Activated naive CD4-positive, alpha-beta T cell treated with anti-CD3 and anti-CD28 coated beads, Interleukin-2, amount 50 U/mL, for 72 hours (primary cell): ENCODE results near the gene SYTL3. TPM values are rescaled to one million over a fixed set of nuclear protein-coding genes. Genes with fewer than 3 reads are reported as not detected.

Source experiments
- ATAC-seq, 2 donors: fragments of 150-1000 bp; cut with Tn5 transposase; 2 replicates each; pipeline ENCODE4 v1.10.0; 2021; ENCODE audit warnings: mild to moderate bottlenecking in 2 of 2, moderate library complexity in 2 of 2
- DNase-seq, 2 donors: peaks; one replicate each; pipeline ENCODE4 v3.0.0; 2021 to 2022; ENCODE audit warnings: low spot score in 2 of 2
- H3K27ac Mint-ChIP-seq, 2 donors: one replicate each; pipeline ENCODE4 v1.8.0; 2022; ENCODE audit warnings: mild to moderate bottlenecking in 2 of 2, mixed read lengths in 2 of 2
- H3K36me3 Mint-ChIP-seq, 2 donors: one replicate each; pipeline ENCODE4 v1.8.0; 2022; ENCODE audit warnings: mixed read lengths in 2 of 2
- H3K9me3 Mint-ChIP-seq, 2 donors: one replicate each; pipeline ENCODE4 v1.8.0; 2022; ENCODE audit warnings: mixed read lengths in 2 of 2
- total RNA-seq, 2 donors: library from RNA; stranded (reverse); gene quantifications; one replicate each; pipeline ENCODE4 v1.2.3, GENCODE V29; 2022

The SYTL3 gene
- total RNA-seq, 2 donors from 2014 or later: 122 to 143 TPM

DNA sequence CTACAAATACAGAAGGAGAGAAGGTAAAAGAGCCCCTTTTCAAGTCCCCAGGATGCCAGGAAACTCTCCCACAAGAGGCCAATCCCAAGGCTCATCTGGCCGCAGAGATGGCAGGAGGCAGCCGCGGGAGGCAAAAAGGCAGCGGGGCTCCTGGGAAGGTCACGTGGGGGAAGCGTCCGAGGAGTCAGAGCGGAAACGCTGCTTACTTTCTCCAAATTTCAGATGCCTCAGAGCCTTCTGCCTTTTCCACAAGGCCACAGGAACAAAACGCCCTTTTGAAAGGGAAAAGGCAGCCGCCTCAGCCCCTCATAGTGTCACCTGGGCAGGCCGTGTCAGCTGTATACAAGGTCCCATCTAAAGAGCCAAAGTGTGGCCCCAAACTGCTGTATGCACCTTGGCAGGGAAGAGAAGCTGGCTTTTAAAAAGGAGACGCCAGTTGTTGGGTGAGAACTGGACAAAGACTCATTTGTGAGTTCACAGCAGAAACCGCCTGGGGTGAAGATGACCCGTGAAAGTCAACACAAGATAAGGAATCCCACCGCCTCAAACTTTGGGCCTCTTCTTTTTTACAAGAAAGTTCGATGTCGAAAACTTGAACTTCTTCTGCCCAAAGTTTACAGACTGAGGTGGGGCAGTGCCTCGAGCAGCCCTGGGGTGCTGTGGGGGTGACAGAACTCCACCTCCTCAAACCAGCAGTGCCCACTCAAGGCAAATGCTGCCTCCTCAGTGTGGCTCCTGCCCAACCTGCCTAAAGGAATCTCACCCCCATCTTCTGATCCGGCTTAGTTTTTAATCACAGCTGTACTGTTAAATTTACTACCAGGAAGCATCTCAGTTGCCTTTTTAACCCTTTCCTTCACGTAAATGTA, 124.0 kb downstream of the SYTL3 start:
- Mint-ChIP-seq H3K27ac (peak overlapping the region; percentile 68 to 78), H3K9me3 (no peaks in the 10 kb centered on the region), H3K36me3 (peaks cover 31 to 50% of the 10 kb centered on the region in 2 donors)
- DNase-seq (no peak), ATAC-seq (no peak)

DNA sequence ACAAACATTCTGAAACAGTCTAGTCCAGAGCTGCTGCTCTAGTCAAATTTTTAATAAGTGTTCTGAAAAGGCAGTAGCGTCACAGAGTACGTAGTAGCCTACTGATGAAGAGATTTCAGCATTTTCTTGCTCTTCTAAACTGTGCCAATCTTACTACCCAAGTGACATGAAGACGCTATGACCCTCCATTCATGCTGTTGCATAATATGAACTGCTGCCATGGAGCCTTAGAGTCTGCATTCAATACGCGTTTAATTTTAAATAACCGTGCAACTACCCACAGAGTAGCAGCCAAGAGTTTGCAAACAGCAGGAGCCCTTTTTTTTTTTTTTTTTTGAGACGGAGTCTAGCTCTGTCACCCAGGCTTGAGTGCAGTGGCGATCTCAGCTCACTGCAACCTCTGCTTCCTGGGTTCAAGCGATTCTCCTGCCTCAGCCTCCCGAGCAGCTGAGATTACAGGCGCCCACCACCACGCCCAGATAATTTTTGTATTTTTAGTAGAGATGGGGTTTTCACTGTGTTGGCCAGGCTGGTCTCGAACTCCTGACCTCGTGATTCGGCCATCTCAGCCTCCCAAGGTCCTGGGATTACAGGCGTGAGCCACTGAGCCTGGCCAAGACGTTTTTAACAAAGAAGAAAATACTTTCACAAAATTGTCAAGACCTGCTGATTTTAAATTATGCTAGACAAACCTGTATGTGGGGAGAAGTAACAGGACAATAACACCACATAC, 125.0 kb downstream of the SYTL3 start:
- DNase-seq (no peak), ATAC-seq (no peak)
- H3K36me3 Mint-ChIP-seq: peaks cover 27 to 48% of the 10 kb centered on the region in 2 donors
- no peaks in the 10 kb centered on the region for H3K9me3 Mint-ChIP-seq
- H3K27ac Mint-ChIP-seq: peak overlapping the region in 1 of 2 donors; percentile 72

GRCh38 chr6:158775832-158776231, 126.0 kb downstream of the SYTL3 start:
- ATAC-seq (no peak), DNase-seq (no peak)
- Mint-ChIP-seq H3K9me3 (no peaks in the 10 kb centered on the region), H3K27ac (no peak overlapping the region), H3K36me3 (peaks cover 25 to 47% of the 10 kb centered on the region in 2 donors)

- Mint-ChIP-seq H3K9me3 (no peaks in the 10 kb centered on the region), H3K27ac (peak overlapping the region; percentile 16 to 86), H3K36me3 (peaks cover 30 to 44% of the 10 kb centered on the region in 2 donors)
- DNase-seq (no peak), ATAC-seq (no peak)
These were observed 126.9 kb downstream of the SYTL3 start for GRCh38 chr6:158776737-158777136.

DNA sequence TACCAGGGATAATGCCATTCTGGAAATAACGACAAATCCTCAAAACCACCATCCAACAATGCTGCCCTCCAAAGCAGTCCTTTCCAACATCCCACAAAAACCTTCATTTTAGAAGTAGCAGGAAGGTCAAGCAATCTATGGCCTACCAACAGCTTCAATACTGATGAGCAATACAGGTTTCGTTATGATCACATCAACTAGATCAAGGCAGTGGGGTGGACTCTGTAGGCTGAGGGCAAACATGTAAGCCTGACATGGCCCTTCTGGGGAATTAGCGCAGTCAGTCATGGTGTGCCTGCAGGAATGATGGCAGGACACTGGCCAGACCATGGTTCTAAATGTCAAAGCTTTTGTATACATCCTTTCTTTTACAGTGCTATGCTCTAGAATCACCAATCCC, 127.7 kb downstream of the SYTL3 start:
- Mint-ChIP-seq H3K27ac (peak overlapping the region; percentile 16 to 86), H3K36me3 (peaks cover 29 to 45% of the 10 kb centered on the region in 2 donors), H3K9me3 (no peaks in the 10 kb centered on the region)
- ATAC-seq (no peak), DNase-seq (no peak)

DNA sequence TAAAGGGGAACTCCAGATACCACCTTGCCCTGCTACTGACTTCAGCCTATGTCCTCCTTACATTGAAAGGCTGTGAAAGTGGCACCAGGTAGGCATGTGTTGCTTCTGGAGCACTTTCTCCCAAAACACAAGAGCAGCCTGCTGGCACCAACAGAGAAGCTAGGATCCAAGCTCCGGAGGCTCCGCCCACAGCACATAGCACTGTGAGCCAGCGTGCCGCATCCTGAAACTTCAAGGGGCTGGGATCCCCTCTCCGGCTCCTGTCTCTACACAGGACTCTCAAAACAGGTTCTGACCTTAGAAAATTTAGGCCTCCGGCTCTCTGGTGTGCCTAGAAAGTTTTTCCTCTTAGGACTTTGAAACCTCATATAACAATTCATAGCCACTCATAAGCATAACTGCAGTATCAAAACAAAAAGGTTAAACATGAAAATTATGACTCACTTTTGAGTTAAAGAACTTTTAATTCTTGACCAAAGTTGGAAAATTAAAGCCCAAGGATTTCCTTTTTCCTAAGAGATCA, 128.2 kb downstream of the SYTL3 start:
- no peak for ATAC-seq
- peaks cover 29 to 48% of the 10 kb centered on the region in 2 donors for H3K36me3 Mint-ChIP-seq
- no peak for DNase-seq
- H3K27ac Mint-ChIP-seq: peak overlapping the region; percentile 16 to 62
- no peaks in the 10 kb centered on the region for H3K9me3 Mint-ChIP-seq

GRCh38 chr6:158780246-158780884, 130.5 kb downstream of the SYTL3 start:
- no peaks in the 10 kb centered on the region for H3K9me3 Mint-ChIP-seq
- DNase-seq (no peak), ATAC-seq (no peak)
- H3K27ac Mint-ChIP-seq: peak overlapping the region; percentile 44 to 59
- H3K36me3 Mint-ChIP-seq: peaks cover 48 to 65% of the 10 kb centered on the region in 2 donors

DNA sequence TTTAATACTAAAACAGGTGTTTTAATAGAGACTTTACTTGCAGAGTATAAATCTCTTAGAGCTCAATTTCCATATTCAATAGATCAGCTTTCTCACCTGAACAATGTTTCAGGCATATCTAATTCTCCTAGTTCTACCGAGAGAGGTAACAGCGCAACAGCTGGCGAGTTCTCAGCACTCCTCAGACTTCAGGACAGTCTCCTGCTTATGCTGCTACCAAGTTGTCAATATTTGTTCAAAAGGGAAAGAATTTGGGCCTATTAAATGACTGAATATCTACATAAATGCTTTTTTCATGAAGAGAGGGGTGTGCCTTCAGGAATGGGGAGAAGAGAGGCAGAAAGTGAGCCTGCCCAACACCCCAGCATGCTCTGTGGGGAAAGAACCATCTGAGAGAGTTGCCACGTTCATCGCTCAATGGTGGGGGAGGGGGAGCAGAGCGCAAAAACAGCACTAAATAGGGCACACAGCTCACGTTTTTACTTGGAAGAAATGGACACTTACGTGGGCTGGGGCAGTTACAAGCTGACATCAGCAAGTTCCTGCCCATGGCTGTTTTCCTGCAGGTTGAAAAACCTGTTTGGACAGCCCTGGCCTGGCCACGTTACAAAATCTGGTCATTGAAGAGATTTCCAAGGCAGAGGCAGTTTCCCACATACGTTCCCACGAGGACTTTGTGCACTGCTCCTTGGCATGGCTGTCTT, 131.3 kb downstream of the SYTL3 start:
- ATAC-seq (no peak), DNase-seq (no peak)
- Mint-ChIP-seq H3K36me3 (peaks cover 50 to 65% of the 10 kb centered on the region in 2 donors), H3K27ac (peak overlapping the region; percentile 29 to 44), H3K9me3 (no peaks in the 10 kb centered on the region)

GRCh38 chr6:158781692-158782373, 132.0 kb downstream of the SYTL3 start:
- DNase-seq (no peak), ATAC-seq (no peak)
- H3K36me3 Mint-ChIP-seq: peaks cover 46 to 67% of the 10 kb centered on the region in 2 donors
- peak overlapping the region; percentile 30 to 52 for H3K27ac Mint-ChIP-seq
- no peaks in the 10 kb centered on the region for H3K9me3 Mint-ChIP-seq

- Mint-ChIP-seq H3K36me3 (peaks cover 43 to 65% of the 10 kb centered on the region in 2 donors), H3K9me3 (no peaks in the 10 kb centered on the region), H3K27ac (peak overlapping the region; percentile 48 to 52)
- DNase-seq (no peak), ATAC-seq (no peak)
These were observed 132.7 kb downstream of the SYTL3 start for GRCh38 chr6:158782432-158783166.

GRCh38 chr6:158783167-158783450, 133.3 kb downstream of the SYTL3 start:
- DNase-seq: no peak
- Mint-ChIP-seq H3K36me3 (peaks cover 43 to 66% of the 10 kb centered on the region in 2 donors), H3K9me3 (no peaks in the 10 kb centered on the region), H3K27ac (peak overlapping the region; percentile 17 to 48)
- ATAC-seq: no peak

- peaks cover 42 to 66% of the 10 kb centered on the region in 2 donors for H3K36me3 Mint-ChIP-seq
- H3K9me3 Mint-ChIP-seq: no peaks in the 10 kb centered on the region
- DNase-seq (no peak), ATAC-seq (no peak)
- H3K27ac Mint-ChIP-seq: peak overlapping the region; percentile 40 to 41
These were observed 134.0 kb downstream of the SYTL3 start for GRCh38 chr6:158783851-158784250.

DNA sequence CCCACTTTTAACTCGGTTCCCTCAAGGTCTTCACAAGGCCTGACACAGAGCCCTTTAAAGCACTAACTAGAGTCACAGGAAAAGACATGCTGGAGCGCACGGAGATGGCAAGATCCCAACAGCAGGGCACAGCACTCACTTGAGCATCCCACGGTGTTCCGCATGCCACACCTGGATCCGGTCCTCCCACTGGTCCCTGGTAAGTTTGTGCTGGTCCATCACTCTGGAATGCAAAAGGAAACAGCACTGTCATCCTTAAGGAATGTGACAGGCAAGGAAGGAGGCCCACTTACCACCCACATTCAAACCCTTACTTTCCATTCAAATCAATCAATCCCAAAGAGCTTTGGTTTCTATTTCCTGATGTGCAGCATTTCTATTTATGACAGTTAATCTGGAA, 134.7 kb downstream of the SYTL3 start:
- ATAC-seq: no peak
- no peak for DNase-seq
- H3K27ac Mint-ChIP-seq: peak overlapping the region; percentile 29 to 40

DNA sequence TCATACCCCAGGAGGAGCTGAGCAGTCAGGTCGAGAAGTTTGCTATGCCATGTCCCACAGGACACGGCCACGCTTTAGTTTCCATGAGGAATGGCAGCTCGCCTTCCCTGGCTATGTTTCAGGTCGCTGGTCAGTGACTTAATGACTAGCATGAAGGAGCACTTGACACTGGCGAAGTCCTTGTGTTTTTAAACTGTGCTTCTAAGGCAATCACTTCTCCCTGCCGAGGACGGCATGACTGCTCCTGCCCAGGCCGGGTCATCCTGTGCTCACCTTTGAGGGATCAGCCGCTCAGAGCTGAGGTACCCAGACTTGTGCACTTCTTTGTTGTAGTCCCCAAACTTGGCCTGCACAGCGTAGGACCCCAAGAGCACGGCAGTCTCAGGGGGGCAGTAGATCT, 135.2 kb downstream of the SYTL3 start:
- ATAC-seq (no peak), DNase-seq (no peak)
- H3K36me3 Mint-ChIP-seq: peaks cover 39 to 71% of the 10 kb centered on the region in 2 donors

More for the DNA sequence above, 134.7 kb downstream of the SYTL3 start:
- Mint-ChIP-seq H3K36me3 (peaks cover 39 to 67% of the 10 kb centered on the region in 2 donors), H3K9me3 (no peaks in the 10 kb centered on the region)

GRCh38 chr6:158786645-158787304, 136.9 kb downstream of the SYTL3 start:
- Mint-ChIP-seq H3K27ac (no peak overlapping the region), H3K36me3 (peaks cover 31 to 58% of the 10 kb centered on the region in 2 donors), H3K9me3 (no peaks in the 10 kb centered on the region)
- no peak for ATAC-seq
- DNase-seq: no peak

More for the DNA sequence above, 135.2 kb downstream of the SYTL3 start:
- peak overlapping the region in 1 of 2 donors; percentile 40 for H3K27ac Mint-ChIP-seq
- no peaks in the 10 kb centered on the region for H3K9me3 Mint-ChIP-seq
